GM12878 (cell line): ENCODE measurements around the gene HOOK1. TPM values are rescaled to one million over a fixed set of nuclear protein-coding genes. Genes with fewer than 3 reads are reported as not detected.

Experiments
- ATAC-seq: fragments of 200-7000 bp; cut with Tn5 transposase; 3 replicates; pipeline ENCODE4 v1.9.1; 2020; ENCODE audit warnings: mild to moderate bottlenecking, moderate library complexity
- BruUV-seq: library from RNA; stranded (reverse); fragments of 400-500 nt; replicated peaks from 2 replicates; lab custom pipeline; 2021; lab: Mats Ljungman, UMichigan
- CTCF ChIA-PET: fragments of 300-600 bp; sonication (Branson Sonifier 250); formaldehyde crosslinking; extraction: SDS; loops from one replicate; lab custom pipeline; 2021; ENCODE audit warnings: inconsistent platforms; lab: Yijun Ruan, JAX
- POLR2A ChIA-PET: fragments of 350-600 bp; formaldehyde crosslinking; extraction: SDS; loops from one replicate; lab custom pipeline; 2021; ENCODE audit warnings: inconsistent platforms; lab: Charles Lee
- RAD21 ChIA-PET: fragments of 300-600 bp; sonication (Branson Sonifier 250); formaldehyde crosslinking; loops from one replicate; lab custom pipeline; 2023; ENCODE audit warnings: antibody characterized with exemption; ENCODE audit not compliant: unreplicated experiment; lab: Charles Lee
- SMC1A ChIA-PET: fragments of 300-600 bp; sonication (Branson Sonifier 250); formaldehyde crosslinking; loops from one replicate; lab custom pipeline; 2023; ENCODE audit not compliant: unreplicated experiment, uncharacterized antibody; lab: Charles Lee
- DNase-seq: peaks from one replicate; pipeline ENCODE4 v3.0.0-alpha.2; 2011; ENCODE audit warnings: low read depth, low spot score
- FAIRE-seq: peaks from 3 replicates; lab custom pipeline; 2011; peaks lifted over from hg19 to GRCh38; lab: Jason Lieb, UNC
- H2AFZ ChIP-seq: 2 replicates; pipeline ENCODE4 v1.6.0; 2011; ENCODE audit warnings: low read depth, low read length, control low read depth; ENCODE audit not compliant: control insufficient read depth
- H3K27ac ChIP-seq: 2 replicates; pipeline ENCODE4 v1.5.1; 2011; ENCODE audit warnings: control low read depth; ENCODE audit not compliant: control insufficient read depth, insufficient read depth
- H3K27me3 ChIP-seq, 2 experiments: replicated peaks in 1 of 2; 2 replicates each; pipeline versions ENCODE4 v1.6.0 to v1.6.1; 2011; ENCODE audit warnings: low read length in 1 of 2; ENCODE audit not compliant: control insufficient read depth in 2 of 2, insufficient read depth in 2 of 2
- H3K36me3 ChIP-seq, 2 experiments: 2 replicates each; pipeline ENCODE4 v1.5.1; 2011; ENCODE audit warnings: low read length in 1 of 2; ENCODE audit not compliant: control insufficient read depth in 2 of 2, insufficient read depth in 2 of 2
- H3K4me1 ChIP-seq: 2 replicates; pipeline ENCODE4 v1.6.1; 2011; ENCODE audit warnings: mild to moderate bottlenecking, low read length, moderate library complexity, mixed read lengths; ENCODE audit not compliant: control insufficient read depth, insufficient read depth
- H3K4me2 ChIP-seq: 2 replicates; pipeline ENCODE4 v1.6.0; 2011; ENCODE audit warnings: control low read depth; ENCODE audit not compliant: control insufficient read depth, insufficient read depth
- H3K4me3 ChIP-seq: fragments of 200-600 bp; sonication (generic); 2 replicates; pipeline ENCODE4 v1.5.1; 2016
- H3K79me2 ChIP-seq: 2 replicates; pipeline ENCODE4 v1.6.0; 2011; ENCODE audit warnings: low read length; ENCODE audit not compliant: control insufficient read depth, insufficient read depth
- H3K9ac ChIP-seq: 2 replicates; pipeline ENCODE4 v1.8.0; 2011; ENCODE audit warnings: low read length, control low read depth, mixed read lengths; ENCODE audit not compliant: control insufficient read depth, insufficient read depth
- H3K9me3 ChIP-seq: replicated peaks from 3 replicates; pipeline ENCODE4 v1.5.1; 2011; ENCODE audit warnings: mild to moderate bottlenecking, low read length; ENCODE audit not compliant: control insufficient read depth, insufficient read depth
- H4K20me1 ChIP-seq: 2 replicates; pipeline ENCODE4 v1.6.0; 2011; ENCODE audit not compliant: control insufficient read depth, insufficient read depth
- CBFB ChIP-seq: IDR thresholded peaks from 2 replicates; pipeline ENCODE4 v1.6.1; 2016; ENCODE audit warnings: antibody characterized with exemption, low read depth
- CHD2 ChIP-seq: IDR thresholded peaks from 2 replicates; pipeline ENCODE4 v1.6.1; 2011; ENCODE audit warnings: low read depth, low read length, improper control_type of control experiment, borderline replicate concordance
- GATAD2B ChIP-seq: fragments of 450-650 bp; conservative IDR thresholded peaks from 2 replicates; pipeline ENCODE4 v1.6.1; 2017; ENCODE audit warnings: low read depth, mild to moderate bottlenecking, moderate library complexity
- HDGF ChIP-seq: fragments of 450-650 bp; IDR thresholded peaks from 2 replicates; pipeline ENCODE4 v1.6.1; 2016; ENCODE audit warnings: antibody characterized with exemption
- MEF2B ChIP-seq: fragments of 450-650 bp; IDR thresholded peaks from 2 replicates; pipeline ENCODE4 v1.6.1; 2018; ENCODE audit warnings: mild to moderate bottlenecking, moderate library complexity; ENCODE audit not compliant: partially characterized antibody, poor library complexity, severe bottlenecking
- POLR2AphosphoS2 ChIP-seq: IDR thresholded peaks from 2 replicates; pipeline ENCODE4 v1.6.1; 2011; ENCODE audit warnings: low read depth, mild to moderate bottlenecking, low read length, improper control_type of control experiment, moderate library complexity
- POLR2AphosphoS5 ChIP-seq: IDR thresholded peaks from 2 replicates; pipeline ENCODE4 v1.6.1; 2011; ENCODE audit warnings: mild to moderate bottlenecking, low read length, inconsistent platforms
- RAD51 ChIP-seq: fragments of 450-650 bp; IDR thresholded peaks from 2 replicates; pipeline ENCODE4 v1.6.1; 2016; ENCODE audit warnings: moderate library complexity, mild to moderate bottlenecking, inconsistent platforms
- RCOR1 ChIP-seq: conservative IDR thresholded peaks from 2 replicates; pipeline ENCODE4 v1.6.1; 2012; ENCODE audit warnings: low read depth, low read length, improper control_type of control experiment
- RELA ChIP-seq: fragments of 450-650 bp; IDR thresholded peaks from 2 replicates; pipeline ENCODE4 v1.8.0; 2014; ENCODE audit warnings: borderline replicate concordance; ENCODE audit not compliant: partially characterized antibody
- RFX5 ChIP-seq: IDR thresholded peaks from 2 replicates; pipeline ENCODE4 v1.6.1; 2011; ENCODE audit warnings: low read depth, low read length, improper control_type of control experiment
- SMARCA5 ChIP-seq: fragments of 450-650 bp; IDR thresholded peaks from 2 replicates; pipeline ENCODE4 v1.6.1; 2017; ENCODE audit warnings: mild to moderate bottlenecking
- ZBED1 ChIP-seq: IDR thresholded peaks from 2 replicates; pipeline ENCODE4 v1.6.1; 2016; ENCODE audit warnings: borderline replicate concordance
- ZBTB33 ChIP-seq: fragments of 450-650 bp; IDR thresholded peaks from 2 replicates; pipeline ENCODE4 v1.6.1; 2017; ENCODE audit warnings: mild to moderate bottlenecking
- ZZZ3 ChIP-seq: IDR thresholded peaks from 2 replicates; pipeline ENCODE4 v1.6.1; 2011; ENCODE audit warnings: low read depth; ENCODE audit not compliant: control insufficient read depth, insufficient read length
- WGBS: methylation state at CpG from one replicate; pipeline ENCODE4 v1.1.6; 2016; ENCODE audit warnings: low lambda C conversion rate; ENCODE audit not compliant: insufficient replicate concordance, insufficient coverage; ENCODE audit errors: missing lambda C conversion rate; 5-methylcytosine and 5-hydroxymethylcytosine counted together
- in situ Hi-C: fragments of 300-500 bp; cut with MboI; formaldehyde crosslinking; loops from 9 replicates; pipeline ENCODE4 v1.14.3; 2018; ENCODE audit warnings: mixed read lengths
- intact Hi-C: fragments of 100-400 bp; cut with micrococcal nuclease; formaldehyde crosslinking; loops from one replicate; pipeline ENCODE4 v1.14.2; 2022; ENCODE audit not compliant: unreplicated experiment
- polyA plus RNA-seq, 11 experiments: library from polyadenylated mRNA; depleted of rRNA in 4 of 11; unstranded in 6 of 11; stranded (reverse) in 5 of 11; fragments of >200 nt; fragmentation: Nextera tagmentation in 4 of 11; fragmentation: Illumina TruSeq in 1 of 11; extraction: Ambion mirVana in 4 of 11; extraction: Trizol in 1 of 11; gene quantifications; 1 replicate in 1 of 11; 2 replicates in 10 of 11; pipeline versions ENCODE4 v1.2.1 to v1.2.3, GENCODE V29; 2011 to 2016; ENCODE audit warnings: inconsistent platforms in 2 of 11, missing spikeins in 2 of 11, low read depth in 1 of 11
- total RNA-seq, 4 experiments: library from RNA; depleted of rRNA in 3 of 4; stranded (reverse); fragments of >200 nt in 3 of 4; fragmentation: Illumina TruSeq in 1 of 4; extraction: Trizol in 1 of 4; gene quantifications; 2 replicates each; pipeline versions ENCODE4 v1.2.1 to v1.2.3, GENCODE V29; 2013 to 2021
- TF ChIP-seq, protein P1 (sequence below): fragments of 450-650 bp; IDR thresholded peaks from 2 replicates; pipeline ENCODE4 v1.6.1; 2017; ENCODE audit warnings: mild to moderate bottlenecking, moderate library complexity
- TF ChIP-seq, protein P2 (sequence below): fragments of 450-650 bp; IDR thresholded peaks from 2 replicates; pipeline ENCODE4 v1.6.1; 2016; ENCODE audit warnings: mild to moderate bottlenecking

Gene HOOK1
- total and polyA plus RNA-seq, 10 of the 15 experiments (the other 5 are each of a cell fraction or from before 2014, with no cell fraction given) = 1.4 to 15.4 (median 3.7) TPM

DNA sequence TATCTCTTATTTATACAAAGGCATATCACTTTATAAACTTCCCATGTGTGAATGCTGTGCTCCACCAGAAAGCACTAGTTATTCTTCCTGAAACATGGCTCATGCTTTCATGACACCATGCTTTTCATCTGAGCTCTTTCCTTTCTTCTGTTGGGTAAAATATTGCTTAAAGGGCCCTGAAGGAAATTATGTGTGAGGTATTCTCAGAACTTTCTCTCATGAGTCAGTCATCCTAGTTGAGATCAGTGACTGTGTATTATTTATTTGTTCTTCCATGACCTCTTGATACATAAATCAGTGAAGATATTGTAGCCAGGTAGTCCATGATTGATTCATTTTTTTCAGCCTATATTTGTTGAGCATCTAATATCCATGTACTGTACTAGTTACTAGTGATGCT is 57.0 kb downstream of the HOOK1 start (continued):
- TF ChIP-seq MEF2B (no peak), RFX5 (no peak), ZBED1 (no peak), POLR2AphosphoS5 (no peak), ZBTB33 (no peak), RCOR1 (no peak), GATAD2B (no peak), CHD2 (no peak)

GRCh38 chr1:59877108-59877682 is 62.4 kb downstream of the HOOK1 start:
- Histone ChIP-seq H3K9me3 (no peaks in the 10 kb centered on the region; the same call in 1 of the 3 replicates), H3K27me3 (no peaks in the 10 kb centered on the region), H3K4me3 (no peak overlapping the region), H3K4me1 (no peaks in the 10 kb centered on the region), H2AFZ (no peak overlapping the region), H3K36me3 (no peaks in the 10 kb centered on the region), H4K20me1 (no peaks in the 10 kb centered on the region), H3K27ac (no peak overlapping the region), H3K9ac (no peak overlapping the region), H3K79me2 (no peaks in the 10 kb centered on the region), H3K4me2 (no peak overlapping the region)
- no peak for FAIRE-seq
- BruUV-seq = no TSS peak
- SMC1A ChIA-PET = interaction anchor here (1.4 kb wide), 1 partner anchor 70 kb away, joined by 14 read pairs; no protein-coding TSS in a partner anchor
- RAD21 ChIA-PET = interaction anchor here (6.3 kb wide), 1 partner anchor 69 kb away, joined by 54 read pairs; no protein-coding TSS in a partner anchor
- TF ChIP-seq SMARCA5 (no peak), CBFB (no peak), RAD51 (no peak), RELA (no peak), POLR2AphosphoS2 (no peak), ZZZ3 (no peak), POLR2AphosphoS5 (no peak), HDGF (no peak)
- TF ChIP-seq, protein P1, sequence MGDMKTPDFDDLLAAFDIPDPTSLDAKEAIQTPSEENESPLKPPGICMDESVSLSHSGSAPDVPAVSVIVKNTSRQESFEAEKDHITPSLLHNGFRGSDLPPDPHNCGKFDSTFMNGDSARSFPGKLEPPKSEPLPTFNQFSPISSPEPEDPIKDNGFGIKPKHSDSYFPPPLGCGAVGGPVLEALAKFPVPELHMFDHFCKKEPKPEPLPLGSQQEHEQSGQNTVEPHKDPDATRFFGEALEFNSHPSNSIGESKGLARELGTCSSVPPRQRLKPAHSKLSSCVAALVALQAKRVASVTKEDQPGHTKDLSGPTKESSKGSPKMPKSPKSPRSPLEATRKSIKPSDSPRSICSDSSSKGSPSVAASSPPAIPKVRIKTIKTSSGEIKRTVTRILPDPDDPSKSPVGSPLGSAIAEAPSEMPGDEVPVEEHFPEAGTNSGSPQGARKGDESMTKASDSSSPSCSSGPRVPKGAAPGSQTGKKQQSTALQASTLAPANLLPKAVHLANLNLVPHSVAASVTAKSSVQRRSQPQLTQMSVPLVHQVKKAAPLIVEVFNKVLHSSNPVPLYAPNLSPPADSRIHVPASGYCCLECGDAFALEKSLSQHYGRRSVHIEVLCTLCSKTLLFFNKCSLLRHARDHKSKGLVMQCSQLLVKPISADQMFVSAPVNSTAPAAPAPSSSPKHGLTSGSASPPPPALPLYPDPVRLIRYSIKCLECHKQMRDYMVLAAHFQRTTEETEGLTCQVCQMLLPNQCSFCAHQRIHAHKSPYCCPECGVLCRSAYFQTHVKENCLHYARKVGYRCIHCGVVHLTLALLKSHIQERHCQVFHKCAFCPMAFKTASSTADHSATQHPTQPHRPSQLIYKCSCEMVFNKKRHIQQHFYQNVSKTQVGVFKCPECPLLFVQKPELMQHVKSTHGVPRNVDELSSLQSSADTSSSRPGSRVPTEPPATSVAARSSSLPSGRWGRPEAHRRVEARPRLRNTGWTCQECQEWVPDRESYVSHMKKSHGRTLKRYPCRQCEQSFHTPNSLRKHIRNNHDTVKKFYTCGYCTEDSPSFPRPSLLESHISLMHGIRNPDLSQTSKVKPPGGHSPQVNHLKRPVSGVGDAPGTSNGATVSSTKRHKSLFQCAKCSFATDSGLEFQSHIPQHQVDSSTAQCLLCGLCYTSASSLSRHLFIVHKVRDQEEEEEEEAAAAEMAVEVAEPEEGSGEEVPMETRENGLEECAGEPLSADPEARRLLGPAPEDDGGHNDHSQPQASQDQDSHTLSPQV = no peak
- TF ChIP-seq, protein P2, sequence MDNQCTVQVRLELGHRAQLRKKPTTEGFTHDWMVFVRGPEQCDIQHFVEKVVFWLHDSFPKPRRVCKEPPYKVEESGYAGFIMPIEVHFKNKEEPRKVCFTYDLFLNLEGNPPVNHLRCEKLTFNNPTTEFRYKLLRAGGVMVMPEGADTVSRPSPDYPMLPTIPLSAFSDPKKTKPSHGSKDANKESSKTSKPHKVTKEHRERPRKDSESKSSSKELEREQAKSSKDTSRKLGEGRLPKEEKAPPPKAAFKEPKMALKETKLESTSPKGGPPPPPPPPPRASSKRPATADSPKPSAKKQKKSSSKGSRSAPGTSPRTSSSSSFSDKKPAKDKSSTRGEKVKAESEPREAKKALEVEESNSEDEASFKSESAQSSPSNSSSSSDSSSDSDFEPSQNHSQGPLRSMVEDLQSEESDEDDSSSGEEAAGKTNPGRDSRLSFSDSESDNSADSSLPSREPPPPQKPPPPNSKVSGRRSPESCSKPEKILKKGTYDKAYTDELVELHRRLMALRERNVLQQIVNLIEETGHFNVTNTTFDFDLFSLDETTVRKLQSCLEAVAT = no peak
- 58% methylated on average over 2 of the region's 2 CpGs for WGBS
- CTCF ChIA-PET = interaction anchor here (1.1 to 2.4 kb wide), 3 partner anchors 9 to 70 kb away, joined by 3 to 14 read pairs (median 4); no protein-coding TSS in a partner anchor
- intact Hi-C loops (no loop called here), in situ Hi-C loops (no loop called here)
- POLR2A ChIA-PET = no interaction called here
- DNase-seq = no peak
- ATAC-seq = no peak
